ENCODE measurements around the gene ARL15. TPM values are rescaled to one million over a fixed set of nuclear protein-coding genes. Genes with fewer than 3 reads are reported as not detected.

ARL15 gene
- total and polyA plus RNA-seq, 2 of the 8 experiments (the other 6 are each of a cell fraction or from before 2014, with no cell fraction given) = 9.9 to 21.2 TPM

DNA sequence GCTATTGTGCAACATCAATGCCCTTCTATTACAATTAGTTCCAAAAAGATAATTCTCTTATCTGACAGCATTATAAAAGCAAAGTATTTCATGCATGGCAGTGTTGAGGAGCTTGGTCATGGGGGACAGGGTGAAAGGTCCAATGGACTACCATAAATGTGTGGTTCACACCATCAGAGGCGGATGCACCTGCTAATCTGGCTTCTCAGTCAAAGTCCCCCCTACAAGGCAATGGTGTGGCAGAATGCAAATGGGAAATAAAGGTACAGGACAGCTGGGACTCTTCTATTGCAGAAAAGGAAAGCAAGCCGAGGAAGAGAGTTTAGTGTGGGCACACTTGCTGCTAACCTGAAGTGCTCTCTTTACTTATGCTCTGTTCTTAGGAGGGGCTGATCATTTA lies 380.8 kb downstream of the ARL15 start:
- Histone ChIP-seq H4K8ac (ENCODE audit: extremely low read depth, insufficient read depth, low read length) (no peak overlapping the region), H3K4me3 (ENCODE audit: extremely low read depth in 1 of 4, insufficient read depth in 2 of 4, low read depth in 3 of 4, low read length in 4 of 4) (no peak overlapping the region), H3K14ac (ENCODE audit: insufficient read length) (no peak overlapping the region), H3K9ac (replicated peaks in 1 of 4; ENCODE audit: extremely low read depth in 1 of 4, low read depth in 3 of 4, low read length in 3 of 4) (no peak overlapping the region), H2BK5ac (ENCODE audit: low read depth, low read length) (no peak overlapping the region), H2BK120ac (replicated peaks; ENCODE audit: low read depth, low read length) (no peak overlapping the region), H2BK15ac (ENCODE audit: low read length) (no peak overlapping the region), H3K4ac (replicated peaks; ENCODE audit: insufficient read length, low read depth, low read length) (no peak overlapping the region), H2BK12ac (ENCODE audit: low read depth, low read length) (no peak overlapping the region), H3K23ac (ENCODE audit: insufficient read length) (no peak overlapping the region), H4K91ac (replicated peaks; ENCODE audit: insufficient read length, low read length) (no peak overlapping the region), H3K4me2 (ENCODE audit: insufficient read depth in 1 of 2, low read depth in 2 of 2, low read length in 2 of 2) (no peak overlapping the region), H3K79me2 (ENCODE audit: control insufficient read depth in 1 of 2, insufficient read depth in 2 of 2, low read length in 2 of 2) (no peaks in the 10 kb centered on the region), H3K27me3 (replicated peaks in 1 of 4; ENCODE audit: control insufficient read depth in 3 of 4, extremely low read depth in 1 of 4, insufficient read depth in 3 of 4, low read length in 3 of 4) (no peaks in the 10 kb centered on the region), H3K36me3 (ENCODE audit: control insufficient read depth in 2 of 4, insufficient read depth in 4 of 4, low read length in 3 of 4) (no peaks in the 10 kb centered on the region), H3K9me3 (ENCODE audit: insufficient read depth in 2 of 2, low read depth in 1 of 2, low read length in 1 of 2) (no peaks in the 10 kb centered on the region), H3K27ac (ENCODE audit: low read depth, low read length) (no peak overlapping the region), H4K5ac (ENCODE audit: insufficient read length, low read depth, low read length) (no peak overlapping the region), H4K20me1 (replicated peaks in 1 of 2; ENCODE audit: control insufficient read depth in 1 of 2, insufficient read depth in 2 of 2, low read length in 2 of 2) (no peaks in the 10 kb centered on the region), H3K18ac (ENCODE audit: extremely low read depth, low read length) (no peak overlapping the region), H3K23me2 (ENCODE audit: low read depth, low read length) (no peaks in the 10 kb centered on the region), H2BK20ac (ENCODE audit: low read length) (0 out of 2 replicates have a peak overlapping the region, but pooled peaks have one; percentile 44), H2AFZ (ENCODE audit: low read length) (no peak overlapping the region), H3K79me1 (ENCODE audit: low read depth, low read length) (no peaks in the 10 kb centered on the region), H3K56ac (replicated peaks; ENCODE audit: insufficient read length, low read depth, low read length) (no peak overlapping the region), H3K4me1 (replicated peaks in 1 of 4; ENCODE audit: control insufficient read depth in 3 of 4, insufficient read depth in 4 of 4, low read length in 3 of 4) (peaks cover 0 to 8% (median under 1%) of the 10 kb centered on the region in 4 experiments; a peak in 1 of 7 replicates), H2AK5ac (ENCODE audit: low read depth, low read length) (no peak overlapping the region)
- no peak for DNase-seq (ENCODE audit: low read depth in 1 of 2, low spot score in 2 of 2)
- FAIRE-seq = no peak
- WGBS, 2 experiments (ENCODE audit: extremely low coverage in 1 of 2, insufficient coverage in 1 of 2, insufficient read length in 1 of 2, insufficient replicate concordance in 2 of 2, low coverage in 1 of 2, low lambda C conversion rate in 2 of 2, missing lambda C conversion rate in 1 of 2) = 90% methylated on average over 2 of the region's 2 CpGs; no CpG with 5 or more reads in 1 of the 2 experiments
- CTCF ChIA-PET (ENCODE audit: partially characterized antibody) = interaction anchor here (0.6 to 1.7 kb wide), 3 partner anchors 11 to 853 kb away, joined by 3 to 4 read pairs (median 4); no protein-coding TSS in a partner anchor
- POLR2A ChIA-PET (ENCODE audit: partially characterized antibody) = no interaction called here
- TF ChIP-seq, protein P1, sequence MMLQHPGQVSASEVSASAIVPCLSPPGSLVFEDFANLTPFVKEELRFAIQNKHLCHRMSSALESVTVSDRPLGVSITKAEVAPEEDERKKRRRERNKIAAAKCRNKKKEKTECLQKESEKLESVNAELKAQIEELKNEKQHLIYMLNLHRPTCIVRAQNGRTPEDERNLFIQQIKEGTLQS (IDR thresholded peaks at IDR 0.05; ENCODE audit: insufficient read depth, low read depth, low read length) = no peak

All from H1 (cell line).